Endothelial cell of umbilical vein (primary cell): ENCODE measurements around the gene GPR158. TPM values are rescaled to one million over a fixed set of nuclear protein-coding genes. Genes with fewer than 3 reads are reported as not detected.

ENCODE experiments used
- BruUV-seq: library from RNA; stranded (reverse); fragments of 400-500 nt; replicated peaks from 2 replicates; lab custom pipeline; 2021; lab: Mats Ljungman, UMichigan
- CTCF ChIA-PET: fragments of 300-600, 350-600 bp; sonication (Branson Sonifier 250); formaldehyde crosslinking; loops from one replicate; lab custom pipeline; 2021; ENCODE audit warnings: antibody characterized with exemption, inconsistent platforms; lab: Charles Lee
- POLR2A ChIA-PET: fragments of 300-600, 350-600 bp; sonication (Branson Sonifier 250); formaldehyde crosslinking; loops from one replicate; lab custom pipeline; 2021; ENCODE audit warnings: antibody characterized with exemption, inconsistent platforms; lab: Charles Lee
- DNase-seq: peaks from one replicate; pipeline ENCODE4 v3.0.0-alpha.2; 2011; ENCODE audit warnings: low read depth, low spot score
- FAIRE-seq: peaks from 2 replicates; lab custom pipeline; 2011; peaks lifted over from hg19 to GRCh38; lab: Jason Lieb, UNC
- H2AFZ ChIP-seq: 2 replicates; pipeline ENCODE4 v1.6.0; 2012; ENCODE audit warnings: low read depth, low read length, control low read depth, inconsistent platforms
- H3K27ac ChIP-seq: 2 replicates; pipeline ENCODE4 v1.5.1; 2011; ENCODE audit warnings: low read depth, mild to moderate bottlenecking, control low read depth, low read length, moderate library complexity; ENCODE audit not compliant: insufficient read depth
- H3K27me3 ChIP-seq, 2 experiments: 2 replicates each; pipeline versions ENCODE4 v1.6.0 to v1.6.1; 2011; ENCODE audit warnings: low read length in 2 of 2, mixed read lengths in 1 of 2; ENCODE audit not compliant: control insufficient read depth in 2 of 2, insufficient read depth in 2 of 2
- H3K36me3 ChIP-seq, 2 experiments: 2 replicates in 1 of 2; 3 replicates in 1 of 2; pipeline ENCODE4 v1.5.1; 2011; ENCODE audit warnings: low read length in 2 of 2, mild to moderate bottlenecking in 1 of 2, moderate library complexity in 1 of 2; ENCODE audit not compliant: control insufficient read depth in 2 of 2, insufficient read depth in 2 of 2; ENCODE audit errors: extremely low read depth in 1 of 2
- H3K4me1 ChIP-seq: 3 replicates; pipeline ENCODE4 v1.5.1; 2011; ENCODE audit warnings: mild to moderate bottlenecking, low read length; ENCODE audit not compliant: control insufficient read depth, insufficient read depth; ENCODE audit errors: extremely low read depth
- H3K4me2 ChIP-seq: 2 replicates; pipeline ENCODE4 v1.6.1; 2011; ENCODE audit warnings: low read length, control low read depth, mixed read lengths; ENCODE audit not compliant: insufficient read depth
- H3K4me3 ChIP-seq, 3 experiments: fragments of 200-600 bp in 1 of 3; sonication (generic), shearing (Covaris generic) in 1 of 3; replicated peaks in 1 of 3; 2 replicates each; pipeline ENCODE4 v1.5.1; 2011 to 2016; ENCODE audit warnings: control low read depth in 3 of 3, low read length in 3 of 3, mild to moderate bottlenecking in 2 of 3, inconsistent platforms in 1 of 3, low read depth in 1 of 3, moderate library complexity in 1 of 3; ENCODE audit not compliant: insufficient read depth in 1 of 3
- H3K79me2 ChIP-seq: 2 replicates; pipeline ENCODE4 v1.6.0; 2012; ENCODE audit warnings: low read length, inconsistent platforms; ENCODE audit not compliant: control insufficient read depth, insufficient read depth
- H3K9ac ChIP-seq: replicated peaks from 2 replicates; pipeline ENCODE3; 2011; ENCODE audit warnings: low read length, control low read depth; ENCODE audit not compliant: insufficient read depth; ENCODE audit errors: extremely low read depth
- H3K9me1 ChIP-seq: replicated peaks from 3 replicates; pipeline ENCODE4 v1.6.0; 2011; ENCODE audit warnings: mild to moderate bottlenecking, low read length; ENCODE audit not compliant: control insufficient read depth, insufficient read depth; ENCODE audit errors: extremely low read depth
- H3K9me3 ChIP-seq: replicated peaks from 2 replicates; pipeline ENCODE4 v1.5.1; 2012; ENCODE audit warnings: low read length, inconsistent platforms; ENCODE audit not compliant: control insufficient read depth, insufficient read depth
- H4K20me1 ChIP-seq: replicated peaks from 2 replicates; pipeline ENCODE3; 2011; ENCODE audit warnings: mild to moderate bottlenecking, low read length; ENCODE audit not compliant: control insufficient read depth, insufficient read depth; ENCODE audit errors: extremely low read depth
- EZH2 ChIP-seq: IDR thresholded peaks from 2 replicates; pipeline ENCODE4 v1.6.1; 2012; ENCODE audit warnings: borderline replicate concordance, low read depth, mild to moderate bottlenecking, moderate library complexity, low read length, inconsistent platforms; ENCODE audit not compliant: severe bottlenecking
- FOS ChIP-seq: IDR thresholded peaks from 2 replicates; pipeline ENCODE4 v1.6.1; 2011; ENCODE audit warnings: mild to moderate bottlenecking, low read length, moderate library complexity, borderline replicate concordance; ENCODE audit not compliant: insufficient read depth
- GATA2 ChIP-seq: IDR thresholded peaks from 2 replicates; pipeline ENCODE4 v1.7.0; 2011; ENCODE audit warnings: low read depth, mild to moderate bottlenecking, moderate library complexity, mixed read lengths, low read length; ENCODE audit not compliant: insufficient read length, insufficient read depth
- JUN ChIP-seq: IDR thresholded peaks from 2 replicates; pipeline ENCODE4 v1.6.1; 2011; ENCODE audit warnings: borderline replicate concordance, low read depth; ENCODE audit not compliant: insufficient read length, insufficient read depth
- MAX ChIP-seq: IDR thresholded peaks from 2 replicates; pipeline ENCODE4 v1.6.1; 2011; ENCODE audit not compliant: insufficient read depth, insufficient read length
- MYC ChIP-seq: IDR thresholded peaks from one replicate; pipeline ENCODE4 v1.6.1; 2011; ENCODE audit warnings: mild to moderate bottlenecking, low read depth, low read length
- POLR2A ChIP-seq: IDR thresholded peaks from 2 replicates; pipeline ENCODE4 v1.6.1; 2012; ENCODE audit warnings: low read depth, mild to moderate bottlenecking, control low read depth, low read length
- POLR2AphosphoS5 ChIP-seq: IDR thresholded peaks from 2 replicates; pipeline ENCODE4 v1.6.1; 2012; ENCODE audit warnings: low read depth, mild to moderate bottlenecking, control low read depth, low read length, moderate library complexity; ENCODE audit not compliant: insufficient read depth
- dilution Hi-C: fragments of 300-500 bp; cut with MboI; formaldehyde crosslinking; loops from one replicate; pipeline ENCODE4 v1.15.0; 2019; ENCODE audit warnings: low sequenced_read_pairs; ENCODE audit not compliant: extremely low pct_ligation_motif_present
- intact Hi-C: fragments of 100-400 bp; cut with micrococcal nuclease; formaldehyde crosslinking; loops from one replicate; pipeline ENCODE4 v1.10.0; 2022
- polyA plus RNA-seq, 4 experiments: library from polyadenylated mRNA; depleted of rRNA in 3 of 4; stranded (reverse) in 3 of 4; unstranded in 1 of 4; fragments of >200 nt; gene quantifications; 2 replicates each; pipeline versions ENCODE4 v1.2.1 to v1.2.3, GENCODE V29; 2011 to 2012; ENCODE audit warnings: missing spikeins in 1 of 4
- total RNA-seq: library from RNA; stranded (reverse); gene quantifications from 2 replicates; pipeline ENCODE4 v1.2.3, GENCODE V29; 2021
- TF ChIP-seq, protein P1 (sequence below), 2 donors: IDR thresholded peaks; 1 replicate in 1 of 2; 2 replicates in 1 of 2; pipeline ENCODE4 v1.5.1; 2011; ENCODE audit warnings: low read length in 2 of 2, mild to moderate bottlenecking in 2 of 2, moderate library complexity in 2 of 2, control low read depth in 1 of 2, inconsistent platforms in 1 of 2, low read depth in 1 of 2; ENCODE audit not compliant: insufficient read depth in 1 of 2; ENCODE audit errors: extremely low read depth in 1 of 2

Gene GPR158
- total and polyA plus RNA-seq, 2 donors (not counting 3 experiments of a cell fraction or from before 2014, with no cell fraction given) = not detected

DNA sequence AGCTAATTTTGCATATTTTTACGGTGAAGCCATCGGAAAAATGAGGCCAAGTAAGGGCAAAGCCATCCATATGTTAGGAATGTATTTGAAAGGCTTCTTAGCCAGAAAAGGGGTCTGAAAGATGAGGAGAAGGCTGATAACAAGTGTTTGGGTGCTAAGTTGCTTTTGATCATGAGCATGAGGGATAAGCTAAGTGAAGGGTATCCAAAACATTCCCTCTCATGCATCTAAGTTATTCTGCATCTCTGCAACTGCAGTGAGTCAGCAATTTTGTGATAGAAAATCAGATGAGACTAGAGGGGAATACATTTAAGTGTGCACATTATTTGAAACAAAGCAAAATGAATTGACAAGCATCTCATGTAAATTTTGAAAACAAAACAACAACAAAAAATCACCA lies 282.8 kb downstream of the GPR158 start:
- POLR2A ChIA-PET = no interaction called here
- dilution Hi-C loops = no loop called here
- Histone ChIP-seq H3K27me3 (no peaks in the 10 kb centered on the region), H3K79me2 (no peaks in the 10 kb centered on the region), H3K27ac (no peak overlapping the region), H3K9me3 (no peaks in the 10 kb centered on the region), H3K4me3 (no peak overlapping the region), H4K20me1 (no peaks in the 10 kb centered on the region), H3K36me3 (no peaks in the 10 kb centered on the region), H3K4me2 (no peak overlapping the region), H3K9me1 (peaks cover 3% of the 10 kb centered on the region), H3K4me1 (peaks cover 13% of the 10 kb centered on the region), H3K9ac (no peak overlapping the region), H2AFZ (no peak overlapping the region)
- intact Hi-C loops = no loop called here
- BruUV-seq = no TSS peak
- no peak for DNase-seq
- no peak for TF ChIP-seq POLR2A
- TF ChIP-seq, protein P1, sequence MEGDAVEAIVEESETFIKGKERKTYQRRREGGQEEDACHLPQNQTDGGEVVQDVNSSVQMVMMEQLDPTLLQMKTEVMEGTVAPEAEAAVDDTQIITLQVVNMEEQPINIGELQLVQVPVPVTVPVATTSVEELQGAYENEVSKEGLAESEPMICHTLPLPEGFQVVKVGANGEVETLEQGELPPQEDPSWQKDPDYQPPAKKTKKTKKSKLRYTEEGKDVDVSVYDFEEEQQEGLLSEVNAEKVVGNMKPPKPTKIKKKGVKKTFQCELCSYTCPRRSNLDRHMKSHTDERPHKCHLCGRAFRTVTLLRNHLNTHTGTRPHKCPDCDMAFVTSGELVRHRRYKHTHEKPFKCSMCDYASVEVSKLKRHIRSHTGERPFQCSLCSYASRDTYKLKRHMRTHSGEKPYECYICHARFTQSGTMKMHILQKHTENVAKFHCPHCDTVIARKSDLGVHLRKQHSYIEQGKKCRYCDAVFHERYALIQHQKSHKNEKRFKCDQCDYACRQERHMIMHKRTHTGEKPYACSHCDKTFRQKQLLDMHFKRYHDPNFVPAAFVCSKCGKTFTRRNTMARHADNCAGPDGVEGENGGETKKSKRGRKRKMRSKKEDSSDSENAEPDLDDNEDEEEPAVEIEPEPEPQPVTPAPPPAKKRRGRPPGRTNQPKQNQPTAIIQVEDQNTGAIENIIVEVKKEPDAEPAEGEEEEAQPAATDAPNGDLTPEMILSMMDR (IDR thresholded peaks at IDR 0.05; ENCODE audit: extremely low read depth in 1 of 2, insufficient read depth in 1 of 2, low read depth in 1 of 2, low read length in 2 of 2) = no peak
- TF ChIP-seq EZH2 = no peak
- no peak for TF ChIP-seq MAX
- TF ChIP-seq POLR2AphosphoS5 = no peak
- TF ChIP-seq MYC = no peak
- no peak for TF ChIP-seq FOS
- TF ChIP-seq GATA2 = no peak
- no peak for TF ChIP-seq JUN
- CTCF ChIA-PET = no interaction called here
- FAIRE-seq = no peak
